GM18909 (cell line): Measurements from ENCODE around the gene ANP32E.
A peak's percentile ranks its signal among the peaks of the same experiment; 100 is the strongest.

ENCODE experiments used
- ATAC-seq: cut with Tn5 transposase; IDR thresholded peaks from one replicate; pipeline ENCODE4 v1.9.1; 2021; ENCODE audit warnings: mild to moderate bottlenecking; ENCODE audit not compliant: unreplicated experiment, poor library complexity

ANP32E gene

DNA sequence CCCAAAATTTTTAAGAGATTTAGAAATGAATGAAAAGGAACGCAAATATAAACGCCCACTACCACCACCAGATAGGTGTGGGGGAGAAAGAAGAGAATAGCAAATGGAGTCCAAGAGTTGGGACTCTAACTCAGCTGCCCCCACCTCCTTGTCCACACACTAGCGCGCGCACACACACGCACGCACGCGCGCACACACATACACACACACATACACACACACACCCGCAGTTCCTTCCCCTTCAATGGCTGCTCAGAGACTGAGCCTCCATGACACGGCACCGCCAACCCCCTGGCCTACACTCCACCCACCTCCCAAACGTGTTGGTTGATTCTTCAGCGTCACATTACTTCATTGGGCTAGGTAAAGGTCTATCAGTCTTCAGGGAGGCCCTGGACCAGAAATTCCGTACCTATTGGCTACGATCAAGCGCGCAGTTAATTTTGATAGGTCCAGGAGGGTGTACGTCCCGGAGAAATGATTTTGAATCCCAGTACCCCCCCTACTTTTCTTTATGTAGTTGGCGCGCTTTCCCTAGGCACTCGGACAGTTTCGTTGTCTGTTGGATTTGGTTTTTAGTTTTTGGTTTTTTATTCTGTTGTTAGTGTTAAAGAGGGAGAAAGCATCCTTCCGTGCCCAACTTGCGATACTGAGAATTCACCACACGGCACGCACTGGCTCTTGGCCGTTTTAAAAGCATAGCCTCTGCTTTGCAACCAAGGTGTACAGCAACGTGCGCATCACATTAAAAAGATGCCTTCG is at the start of gene ANP32E:
TSS of gene ANP32E (minus strand) at position 261 of the 762 bp plus-strand sequence. CDS start 326 bp downstream, outside the sequence.
- peak; percentile 84 for ATAC-seq

GRCh38 chr1:150283260-150283659 is 47.3 kb upstream of the ANP32E start:
- no peak for ATAC-seq

GRCh38 chr1:150282558-150282958 is 46.6 kb upstream of the ANP32E start:
- ATAC-seq = no peak

DNA sequence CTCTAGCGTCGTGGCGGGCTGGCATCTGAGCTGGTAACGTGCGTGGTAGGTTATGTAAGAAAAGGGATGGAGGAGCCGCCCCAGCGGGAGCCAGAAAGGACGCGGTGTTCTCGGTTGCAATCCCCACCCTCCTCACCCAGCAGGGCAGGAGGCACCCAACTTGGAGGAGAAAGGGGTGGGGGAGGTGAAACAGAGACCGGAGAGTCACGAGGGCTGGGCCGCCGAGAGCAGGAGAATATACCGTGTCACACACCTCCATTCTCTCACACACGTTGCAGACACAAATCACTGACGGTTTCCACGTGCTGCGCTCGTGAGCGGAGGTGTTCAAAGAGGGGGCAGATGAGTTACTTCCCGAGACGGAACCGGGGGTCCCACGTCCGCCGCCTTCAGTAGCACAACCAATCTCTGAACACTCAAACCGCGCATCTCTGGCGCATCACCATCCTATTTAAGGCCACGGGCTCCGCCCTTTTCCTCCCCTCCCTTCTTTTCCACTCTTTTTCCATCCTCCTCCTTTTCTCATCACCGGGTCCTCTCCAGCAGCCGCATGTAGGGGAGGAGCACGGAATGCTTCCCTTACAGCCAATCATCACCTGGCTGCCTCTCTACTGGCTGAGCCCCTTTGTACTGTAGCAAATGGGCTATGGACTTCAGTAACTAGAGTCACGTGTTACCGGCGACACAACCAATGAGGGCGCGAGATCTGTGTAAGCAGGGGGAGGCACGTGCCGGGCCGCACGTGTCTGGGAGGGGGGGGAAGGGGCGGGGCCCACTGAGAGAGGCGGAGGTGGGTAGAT is 46.0 kb upstream of the ANP32E start, which contains the start of gene CIART:
TSS of gene CIART (plus strand) at position 797 of the 800 bp plus-strand sequence. CDS start 714 bp downstream, outside the sequence.
- peak; percentile 59 for ATAC-seq

- ATAC-seq = no peak
Observed at GRCh38 chr1:150281221-150281757, 45.4 kb upstream of the ANP32E start.

DNA sequence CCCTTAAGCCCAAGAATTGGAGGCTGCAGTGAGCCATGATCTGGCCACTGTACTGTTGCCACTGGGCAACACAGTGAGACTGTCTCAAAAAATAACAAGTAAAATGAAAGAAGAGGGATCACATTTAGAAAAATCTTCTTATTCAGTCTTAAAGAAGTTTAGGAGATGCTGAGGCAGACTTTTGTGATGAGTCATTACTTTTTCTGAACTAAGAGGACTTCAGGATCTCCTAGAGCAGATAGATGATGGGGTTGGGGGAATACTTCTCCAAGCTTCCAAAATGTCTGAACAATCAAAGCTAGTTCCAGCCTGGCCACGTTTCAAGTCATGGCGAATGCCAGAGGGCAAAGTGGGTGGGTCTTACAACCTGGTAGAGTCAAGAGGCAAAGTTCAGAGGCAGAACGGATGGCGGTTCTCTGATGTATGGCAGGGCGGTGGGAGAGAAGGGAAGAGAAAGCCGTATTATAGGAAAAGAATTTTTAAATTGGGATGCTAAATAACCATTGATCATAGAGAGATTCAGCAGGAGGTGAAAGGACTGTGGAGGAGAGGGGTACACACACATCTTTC is 44.3 kb upstream of the ANP32E start:
- ATAC-seq = no peak

DNA sequence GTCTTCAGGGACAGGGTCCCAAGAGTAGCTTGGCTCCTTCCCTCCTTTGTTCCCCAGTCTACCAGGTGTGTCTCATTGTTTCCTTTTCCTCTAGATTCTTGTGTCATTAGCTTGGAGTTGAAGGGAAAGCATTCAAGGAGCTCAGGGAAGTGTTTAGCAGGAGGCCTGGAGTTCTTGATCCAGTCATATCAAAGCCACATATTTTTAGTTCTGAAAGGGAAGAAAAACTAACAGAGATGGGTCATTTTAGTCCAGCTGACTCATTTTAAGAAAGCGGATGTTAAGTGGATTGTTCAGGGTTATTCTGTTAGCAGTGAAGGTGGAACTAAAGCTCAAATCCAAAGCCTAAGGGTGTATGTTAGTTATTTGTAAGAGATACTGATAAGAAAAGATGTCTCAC is 37.4 kb upstream of the ANP32E start:
- no peak for ATAC-seq

- ATAC-seq = no peak
Observed at GRCh38 chr1:150271291-150271959, 35.5 kb upstream of the ANP32E start.

DNA sequence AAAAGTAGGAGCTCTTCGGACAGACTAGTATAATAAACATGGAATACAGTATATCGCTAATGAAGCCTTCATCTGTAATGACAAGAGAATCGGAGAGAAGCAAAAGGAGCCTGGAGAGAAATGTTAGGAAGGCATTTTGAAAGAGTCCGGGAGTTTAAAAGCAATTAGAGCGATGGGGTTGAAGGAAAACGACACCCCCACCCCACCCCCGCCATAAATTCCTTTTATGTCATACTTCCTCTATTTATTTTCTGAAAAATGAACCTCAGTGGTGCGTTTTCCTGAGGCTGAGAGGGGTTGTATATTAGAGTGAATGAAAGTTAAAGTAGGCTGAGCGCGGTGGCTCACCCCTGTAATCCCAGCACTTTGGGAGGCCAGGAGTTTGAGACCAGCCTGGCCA is 33.5 kb upstream of the ANP32E start:
- ATAC-seq = no peak

DNA sequence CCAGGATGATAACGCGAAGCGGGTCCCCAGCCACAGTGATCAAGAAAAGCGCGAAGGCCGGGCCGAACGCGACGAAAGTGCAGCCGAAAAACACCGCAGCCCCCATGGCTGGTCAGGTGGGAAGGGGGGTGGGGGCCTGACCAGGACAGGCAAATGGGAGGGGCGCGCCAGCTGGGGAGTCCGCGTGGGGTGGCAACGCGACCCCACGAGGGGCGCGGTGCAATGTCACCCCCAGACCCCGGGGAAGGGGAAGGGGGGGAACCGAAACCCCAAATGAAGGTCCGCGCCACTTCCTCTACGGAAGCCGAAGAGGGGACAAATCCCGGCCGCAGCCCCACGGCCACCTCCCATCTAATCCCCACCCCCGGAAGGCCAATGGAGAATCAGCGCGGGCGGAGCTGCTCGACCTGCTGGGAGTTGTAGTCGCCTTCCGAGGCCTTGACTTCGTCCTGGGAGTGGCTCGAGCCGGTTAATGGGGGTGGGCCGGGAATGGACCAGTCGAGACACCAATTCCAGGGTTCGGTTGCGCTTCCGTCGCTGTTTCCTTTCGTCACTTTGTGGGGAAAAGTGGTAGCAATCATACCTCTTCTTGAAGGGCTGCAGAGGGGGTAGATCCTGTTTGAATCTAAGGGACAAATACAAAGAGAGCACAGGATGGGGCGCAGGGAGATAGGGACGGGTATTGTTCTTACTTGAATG is 32.9 kb upstream of the ANP32E start, which contains the start of gene APH1A:
TSS of gene APH1A (minus strand) at position 312 of the 699 bp plus-strand sequence. CDS start at position 106, 206 bp downstream.
- peak; percentile 91 for ATAC-seq

GRCh38 chr1:150268340-150268704 is 32.4 kb upstream of the ANP32E start:
- ATAC-seq = peak; percentile 14

- no peak for ATAC-seq
Observed at GRCh38 chr1:150267896-150268295, 32.0 kb upstream of the ANP32E start.

GRCh38 chr1:150263549-150263948 is 27.6 kb upstream of the ANP32E start:
- no peak for ATAC-seq

GRCh38 chr1:150262388-150263320 is 26.7 kb upstream of the ANP32E start:
- no peak for ATAC-seq

- ATAC-seq = no peak
Observed at GRCh38 chr1:150261367-150261766, 25.5 kb upstream of the ANP32E start.

DNA sequence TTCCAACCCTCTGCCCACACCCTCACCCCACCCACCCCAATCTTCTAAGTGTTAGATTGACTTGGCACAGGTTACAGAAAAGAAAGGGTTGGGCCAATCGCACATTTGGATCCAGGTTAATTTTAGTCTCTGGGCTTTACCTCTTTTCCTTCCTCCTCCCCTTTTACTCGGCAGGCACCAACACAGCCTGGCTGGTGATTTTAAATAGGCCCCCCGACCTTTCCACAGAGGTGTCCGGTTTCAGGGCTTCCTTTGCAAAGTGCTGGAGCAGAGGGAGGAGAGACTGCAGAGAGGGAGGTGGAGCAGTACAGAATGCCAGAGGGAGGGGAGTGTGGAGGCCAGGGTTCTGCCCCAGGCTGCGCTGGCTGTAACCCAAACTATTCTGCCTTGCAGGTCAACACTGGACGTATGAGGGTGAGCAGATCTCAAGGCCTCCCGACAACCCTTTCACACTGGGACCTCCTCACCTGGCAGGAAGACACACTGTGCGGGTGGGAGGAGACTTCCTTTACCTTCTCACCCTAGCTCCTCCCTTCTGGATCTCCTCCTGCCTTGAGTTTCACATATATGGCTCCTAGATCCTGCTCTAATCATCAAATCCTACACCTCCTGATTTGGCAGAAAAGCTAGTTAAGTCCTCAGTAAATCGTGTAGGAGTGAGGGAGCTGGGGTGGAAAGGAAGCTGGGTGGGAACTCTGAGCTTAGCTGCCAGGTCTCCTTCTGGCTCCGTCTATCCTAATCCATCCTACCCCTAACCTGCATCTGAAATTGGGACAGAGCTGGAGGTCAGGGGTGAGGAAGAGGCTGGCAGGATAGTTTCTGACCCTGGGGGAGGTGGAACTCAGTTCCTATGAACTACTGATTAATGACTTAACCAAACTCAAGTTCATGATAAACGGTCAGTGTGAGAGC is 24.1 kb upstream of the ANP32E start:
- ATAC-seq = no peak

DNA sequence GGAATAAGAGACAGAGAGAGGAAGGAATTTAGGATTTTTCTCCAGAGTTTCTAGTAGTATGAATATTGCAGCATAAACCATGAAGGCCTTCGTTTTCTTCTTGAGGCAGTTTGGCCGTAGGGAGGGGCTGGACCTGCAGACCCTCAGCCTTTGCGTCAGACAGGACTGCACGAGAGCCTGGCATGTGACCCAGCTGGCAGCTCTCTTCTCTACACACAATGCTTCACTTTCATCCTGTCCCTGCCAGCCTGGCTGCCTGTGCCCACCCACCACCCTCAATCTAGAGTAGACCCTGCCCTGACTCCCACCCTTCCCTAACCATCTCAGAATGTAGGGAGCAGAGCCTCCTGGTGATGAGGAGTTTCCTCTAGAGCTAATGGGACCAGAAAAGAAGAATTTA is 23.3 kb upstream of the ANP32E start:
- ATAC-seq = no peak
